Fibroblast of upper back skin (primary cell): Measurements from ENCODE around the gene TUFT1.

Source experiments
- DNase-seq: peaks from one replicate; pipeline ENCODE4 v3.0.0-alpha.2; 2013

Gene TUFT1, protein sequence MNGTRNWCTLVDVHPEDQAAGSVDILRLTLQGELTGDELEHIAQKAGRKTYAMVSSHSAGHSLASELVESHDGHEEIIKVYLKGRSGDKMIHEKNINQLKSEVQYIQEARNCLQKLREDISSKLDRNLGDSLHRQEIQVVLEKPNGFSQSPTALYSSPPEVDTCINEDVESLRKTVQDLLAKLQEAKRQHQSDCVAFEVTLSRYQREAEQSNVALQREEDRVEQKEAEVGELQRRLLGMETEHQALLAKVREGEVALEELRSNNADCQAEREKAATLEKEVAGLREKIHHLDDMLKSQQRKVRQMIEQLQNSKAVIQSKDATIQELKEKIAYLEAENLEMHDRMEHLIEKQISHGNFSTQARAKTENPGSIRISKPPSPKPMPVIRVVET

DNA sequence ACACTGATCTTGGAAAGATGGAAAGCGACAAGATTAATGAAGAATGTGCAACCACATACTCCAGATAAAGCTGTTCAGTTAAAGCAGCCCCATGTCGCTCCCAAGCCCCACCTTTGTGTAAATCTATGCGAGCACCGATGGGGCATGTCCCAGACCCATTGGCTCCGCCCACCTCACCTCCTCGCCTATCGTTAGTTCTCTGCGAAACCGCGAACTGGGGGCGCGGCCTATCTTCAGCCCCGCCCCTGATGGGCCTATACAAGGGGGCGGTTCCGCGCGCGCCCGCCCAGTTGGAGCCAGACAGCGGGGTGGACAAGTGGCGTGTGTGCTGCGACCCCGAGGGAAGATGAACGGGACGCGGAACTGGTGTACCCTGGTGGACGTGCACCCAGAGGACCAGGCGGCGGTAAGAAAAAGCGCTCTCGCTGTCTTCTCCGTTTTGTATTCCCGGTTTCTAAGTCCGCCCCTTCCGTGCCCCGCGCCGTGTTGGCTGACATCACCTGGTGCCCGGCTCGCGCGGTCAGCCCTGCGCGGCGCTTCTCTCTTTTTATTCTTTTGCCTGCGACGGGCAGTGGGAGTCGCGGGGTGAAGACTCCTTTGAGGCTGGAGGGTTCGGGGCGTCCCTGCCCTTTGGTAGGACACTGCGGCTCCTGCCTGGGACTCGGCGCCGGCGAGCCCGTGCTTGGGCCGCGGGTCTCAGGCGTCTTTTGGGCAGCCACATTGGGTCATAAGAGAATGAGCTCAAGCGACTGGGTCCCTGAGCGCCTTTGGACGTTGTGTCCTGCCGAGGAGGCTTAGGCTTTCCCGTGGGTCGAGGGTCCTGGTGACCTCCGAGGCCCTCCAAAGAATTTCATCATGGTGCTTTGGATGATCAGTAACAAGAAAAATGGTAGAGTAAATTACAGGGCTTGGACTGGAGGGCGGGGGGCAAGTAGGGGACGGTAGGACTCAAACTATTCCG, at the start of gene TUFT1:
TUFT1 (plus strand) TSS at position 289 of the 961 bp plus-strand sequence; CDS start at position 347, 58 bp downstream.
- DNase-seq, result peak; percentile 93

GRCh38 chr1:151491641-151492040, 48.5 kb upstream of the TUFT1 start:
- DNase-seq, result no peak

DNA sequence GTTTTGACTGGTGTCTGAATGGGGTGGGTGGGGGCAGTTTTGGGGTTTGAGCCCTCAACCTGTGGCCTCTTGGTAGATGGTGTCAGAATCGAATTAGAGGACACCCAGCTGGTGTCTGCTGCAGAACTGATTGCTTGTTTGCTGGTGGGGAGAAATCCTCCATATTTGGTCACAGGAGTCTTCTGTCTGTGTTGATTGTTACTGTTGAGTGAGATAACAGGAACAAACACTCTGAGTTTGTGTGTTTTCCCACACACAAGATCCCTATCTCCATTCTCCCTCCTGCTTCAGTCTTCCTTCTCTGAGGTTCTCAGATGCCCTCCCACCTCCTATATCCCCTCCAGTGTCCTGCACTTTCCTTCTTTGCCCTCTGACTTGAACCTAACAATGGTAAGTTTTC, 48.0 kb upstream of the TUFT1 start:
- DNase-seq, result no peak

GRCh38 chr1:151493042-151493441, 47.1 kb upstream of the TUFT1 start:
- DNase-seq, result no peak

GRCh38 chr1:151494741-151495281, 45.3 kb upstream of the TUFT1 start:
- DNase-seq, result peak; percentile 83

DNA sequence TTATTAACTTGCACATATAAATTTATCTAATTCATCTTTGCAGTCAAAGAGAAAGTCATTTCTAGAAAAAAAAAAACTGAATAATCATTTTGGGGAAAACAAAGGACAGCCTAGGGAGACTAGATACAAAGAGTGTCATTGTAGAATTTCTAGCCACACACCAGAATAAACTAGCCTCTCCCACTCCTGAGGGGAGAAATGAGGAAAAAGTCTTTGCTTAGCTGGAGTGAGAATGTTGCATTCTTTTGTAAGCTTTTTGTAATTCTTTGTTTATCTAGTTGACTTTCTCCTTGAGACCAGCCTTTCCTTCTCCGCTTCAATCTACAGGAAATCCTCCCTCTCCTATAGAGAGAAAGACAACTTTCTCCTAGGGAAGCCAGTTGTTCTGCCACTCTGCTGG, 44.8 kb upstream of the TUFT1 start:
- no peak for DNase-seq

- no peak for DNase-seq
Observed at GRCh38 chr1:151499365-151499764, 40.7 kb upstream of the TUFT1 start.

- no peak for DNase-seq
Observed at GRCh38 chr1:151499930-151500329, 40.2 kb upstream of the TUFT1 start.

- DNase-seq, result no peak
Observed at GRCh38 chr1:151501474-151501873, 38.6 kb upstream of the TUFT1 start.

GRCh38 chr1:151502035-151502700, 37.9 kb upstream of the TUFT1 start:
- no peak for DNase-seq

- no peak for DNase-seq
Observed at GRCh38 chr1:151502859-151503780, 37.0 kb upstream of the TUFT1 start.

DNA sequence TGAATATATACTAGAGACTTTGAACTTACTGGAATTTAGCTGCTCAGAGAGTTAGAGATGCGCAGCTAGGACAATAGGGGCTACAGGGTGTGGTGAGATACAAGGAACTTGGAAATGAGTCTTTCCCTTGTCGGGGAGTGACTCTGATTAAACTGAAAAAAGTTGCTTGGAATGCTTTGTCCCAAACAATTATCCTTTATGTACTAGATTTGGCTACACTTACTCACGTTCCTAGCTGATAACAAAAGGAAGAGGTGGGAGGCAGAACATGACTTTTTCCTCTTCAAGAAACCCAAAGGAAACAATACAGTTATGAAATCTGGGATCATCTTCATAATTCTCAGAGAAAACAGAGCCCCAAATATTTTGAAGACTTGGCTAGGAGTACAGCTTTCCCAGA, 35.9 kb upstream of the TUFT1 start:
- no peak for DNase-seq

DNA sequence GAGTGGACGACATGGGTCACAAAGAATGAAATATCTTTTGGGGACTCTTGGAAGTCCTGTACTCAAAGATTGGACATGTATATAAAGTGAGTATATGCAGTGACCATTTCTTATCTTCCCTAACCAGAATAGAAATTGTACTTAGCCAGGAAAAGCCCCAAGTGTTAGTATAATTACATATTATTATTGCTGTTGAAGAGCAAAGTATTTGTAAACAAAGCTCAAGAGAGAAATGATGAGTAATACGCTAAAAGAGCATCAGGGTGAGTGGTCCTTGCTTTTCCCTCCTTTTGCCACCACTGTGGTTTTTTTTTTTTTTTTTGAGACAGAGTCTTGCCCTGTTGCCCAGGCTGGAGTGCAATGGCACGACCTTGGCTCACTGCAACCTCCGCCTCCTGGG, 35.4 kb upstream of the TUFT1 start:
- no peak for DNase-seq

- no peak for DNase-seq
Observed at GRCh38 chr1:151508833-151509232, 31.3 kb upstream of the TUFT1 start.

GRCh38 chr1:151509350-151510019, 30.6 kb upstream of the TUFT1 start:
- DNase-seq, result no peak

DNA sequence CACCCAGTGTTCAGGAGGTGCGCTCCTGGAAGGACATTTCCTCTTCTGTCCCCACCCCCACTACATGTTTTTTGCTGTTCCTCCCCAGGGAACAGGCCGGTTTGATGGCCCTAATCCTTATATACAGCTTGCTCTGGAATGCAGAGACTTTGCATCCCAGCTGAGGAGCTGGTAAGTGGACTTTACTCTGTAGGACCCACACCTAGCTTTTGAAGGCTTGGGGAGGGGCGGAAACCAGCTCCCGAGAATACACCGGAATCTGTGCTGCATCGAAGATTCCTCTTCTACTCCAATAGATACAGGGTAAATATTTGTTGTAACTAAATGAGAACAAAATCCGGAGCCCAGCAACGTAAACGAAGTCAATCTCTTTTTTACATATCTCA, 30.1 kb upstream of the TUFT1 start:
- no peak for DNase-seq

DNA sequence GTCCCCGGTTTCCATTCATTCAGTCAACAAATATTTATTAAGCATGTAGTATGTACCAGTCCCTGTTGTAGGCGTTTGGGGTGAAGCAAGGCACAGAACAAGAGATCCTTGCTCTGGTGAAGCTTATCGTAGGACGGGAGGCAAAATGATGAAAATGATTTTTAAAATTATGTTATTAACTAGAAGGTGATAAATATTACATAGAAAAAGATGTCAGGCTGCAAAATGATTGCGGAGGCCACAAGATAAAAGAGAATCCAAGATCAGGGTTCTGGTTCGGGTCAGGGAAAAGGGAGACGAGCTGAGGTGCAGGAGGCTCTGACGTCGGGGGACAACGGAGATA, 29.5 kb upstream of the TUFT1 start:
- DNase-seq, result no peak

- peak; percentile 45 for DNase-seq
Observed at GRCh38 chr1:151510957-151511635, 29.0 kb upstream of the TUFT1 start, which contains the start of gene CGN. CGN (plus strand) TSS chr1:151511387; CDS start chr1:151518520, 7,133 bp downstream.

DNA sequence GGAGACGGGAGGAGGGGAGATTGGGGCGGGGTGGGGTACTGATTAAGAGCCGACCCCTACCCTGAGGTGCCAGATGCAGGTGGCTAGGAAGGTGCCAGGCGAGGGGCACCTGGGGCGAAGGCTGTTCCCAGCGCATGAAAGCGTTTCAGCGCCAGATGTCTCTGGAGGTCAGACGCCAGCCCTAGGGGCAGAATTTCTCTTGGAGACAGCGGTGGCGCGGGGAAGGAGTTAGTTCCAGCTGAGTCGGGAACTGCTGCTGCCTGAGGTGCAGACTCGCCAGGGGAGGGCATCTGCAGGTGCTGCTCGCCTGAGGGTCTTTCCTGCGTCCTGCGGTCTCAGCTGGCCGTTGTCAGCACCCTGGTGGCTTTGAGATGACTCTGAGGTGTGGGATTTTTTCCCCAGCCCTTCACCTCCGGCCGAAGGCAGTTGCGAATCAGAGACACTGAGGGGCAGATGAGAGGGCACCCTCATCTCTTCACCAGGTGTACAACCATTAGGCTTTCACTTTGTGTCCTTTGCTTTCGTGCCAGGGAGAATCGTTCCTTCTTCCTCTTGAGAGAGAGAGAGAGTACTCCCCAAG, 28.4 kb upstream of the TUFT1 start:
- no peak for DNase-seq

DNA sequence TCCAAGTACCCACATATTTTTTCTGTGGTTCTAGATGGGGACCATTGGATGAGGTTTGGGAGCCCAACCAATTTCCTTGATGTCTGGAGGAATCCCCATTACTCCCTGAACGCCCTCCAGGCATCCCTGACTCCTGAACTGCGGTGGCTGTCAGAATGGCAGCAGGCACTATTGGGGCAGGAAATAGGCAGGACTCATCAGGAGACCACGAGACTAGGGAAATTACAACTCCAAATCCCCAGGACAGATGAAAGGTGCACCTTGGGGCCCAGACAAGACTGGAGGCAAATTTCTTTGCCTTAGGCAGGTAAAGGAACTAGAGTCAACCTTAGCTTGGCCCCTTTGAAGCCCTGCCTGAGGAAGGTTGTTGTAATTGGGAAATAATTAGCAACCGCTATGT, 27.8 kb upstream of the TUFT1 start:
- DNase-seq, result no peak
